ENCODE results near the gene NOPCHAP1.

NOPCHAP1 gene

GRCh38 chr12:105026411-105026810 lies 40.3 kb downstream of the NOPCHAP1 start:
- no peak overlapping the region for H3K4me3 ChIP-seq (ENCODE audit: low read depth, low read length)
- DNase-seq (ENCODE audit: low read depth), result no peak
- TF ChIP-seq MYC (IDR thresholded peaks at IDR 0.05; ENCODE audit: low read depth, low read length) (no peak), CTCF (IDR thresholded peaks at IDR 0.05; ENCODE audit: low read depth, low read length) (no peak), MAX (IDR thresholded peaks at IDR 0.05; ENCODE audit: low read depth, low read length) (no peak), POLR2A (IDR thresholded peaks at IDR 0.05; ENCODE audit: extremely low read depth, insufficient read length) (no peak)

- TF ChIP-seq CTCF (IDR thresholded peaks at IDR 0.05; ENCODE audit: low read depth, low read length) (no peak), MAX (IDR thresholded peaks at IDR 0.05; ENCODE audit: low read depth, low read length) (no peak), POLR2A (IDR thresholded peaks at IDR 0.05; ENCODE audit: extremely low read depth, insufficient read length) (no peak), MYC (IDR thresholded peaks at IDR 0.05; ENCODE audit: low read depth, low read length) (no peak)
- H3K4me3 ChIP-seq (ENCODE audit: low read depth, low read length), result no peak overlapping the region
- no peak for DNase-seq (ENCODE audit: low read depth)
Observed at GRCh38 chr12:105030820-105031807, 45.0 kb downstream of the NOPCHAP1 start.

GRCh38 chr12:105032703-105033357 lies 46.7 kb downstream of the NOPCHAP1 start:
- H3K4me3 ChIP-seq (ENCODE audit: low read depth, low read length), result no peak overlapping the region
- no peak for DNase-seq (ENCODE audit: low read depth)
- TF ChIP-seq CTCF (IDR thresholded peaks at IDR 0.05; ENCODE audit: low read depth, low read length), result no peak
- TF ChIP-seq MAX (IDR thresholded peaks at IDR 0.05; ENCODE audit: low read depth, low read length), result no peak
- TF ChIP-seq MYC (IDR thresholded peaks at IDR 0.05; ENCODE audit: low read depth, low read length), result no peak
- no peak for TF ChIP-seq POLR2A (IDR thresholded peaks at IDR 0.05; ENCODE audit: extremely low read depth, insufficient read length)

- no peak for TF ChIP-seq MYC (IDR thresholded peaks at IDR 0.05; ENCODE audit: low read depth, low read length)
- TF ChIP-seq CTCF (IDR thresholded peaks at IDR 0.05; ENCODE audit: low read depth, low read length), result no peak
- no peak for TF ChIP-seq POLR2A (IDR thresholded peaks at IDR 0.05; ENCODE audit: extremely low read depth, insufficient read length)
- TF ChIP-seq MAX (IDR thresholded peaks at IDR 0.05; ENCODE audit: low read depth, low read length), result no peak
- DNase-seq (ENCODE audit: low read depth), result no peak
- H3K4me3 ChIP-seq (ENCODE audit: low read depth, low read length), result no peak overlapping the region
Observed at GRCh38 chr12:105033851-105034250, 47.7 kb downstream of the NOPCHAP1 start.

Measured in NB4 (cell line).